GM18951 (cell line): ENCODE measurements around the gene FOLR3.

Source experiments
- POLR2A ChIP-seq: IDR thresholded peaks from 4 replicates; pipeline ENCODE4 v1.6.1; 2011; ENCODE audit warnings: mild to moderate bottlenecking; ENCODE audit not compliant: insufficient read length, insufficient read depth; ENCODE audit errors: extremely low read depth
- in situ Hi-C: fragments of 300-500 bp; cut with MboI; formaldehyde crosslinking; loops from one replicate; pipeline ENCODE4 v1.12.0; 2022; ENCODE audit warnings: low sequenced_read_pairs, mixed read lengths, inconsistent platforms; ENCODE audit not compliant: unreplicated experiment

FOLR3 gene

GRCh38 chr11:72188267-72188666 lies 52.7 kb downstream of the FOLR3 start:
- in situ Hi-C loops, result no loop called here
- TF ChIP-seq POLR2A, result no peak
